SK-N-SH treated with all-trans-retinoic acid at 6 μM for 48 hours (cell line): ENCODE measurements around the gene LPIN2.

Experiments
- RARB ChIP-seq: fragments of 250-450 bp; sonication (Bioruptor Pico); IDR thresholded peaks from 2 replicates; pipeline ENCODE4 v1.8.0; 2021; ENCODE audit warnings: mild to moderate bottlenecking, moderate library complexity
- TOX ChIP-seq: fragments of 250-450 bp; sonication (Bioruptor Pico); IDR thresholded peaks from 2 replicates; pipeline ENCODE4 v1.8.0; 2021; ENCODE audit warnings: mild to moderate bottlenecking, moderate library complexity, borderline replicate concordance
- ZNF565 ChIP-seq: fragments of 450-650 bp; formaldehyde crosslinking; conservative IDR thresholded peaks from 2 replicates; pipeline ENCODE4 v1.5.0; 2020; ENCODE audit warnings: low read depth, mild to moderate bottlenecking, moderate library complexity

GRCh38 chr18:3055186-3055728 is 42.3 kb upstream of the LPIN2 start:
- no peak for TF ChIP-seq RARB (CRISPR knock-in tag)
- TF ChIP-seq ZNF565 (CRISPR knock-in tag), result no peak
- no peak for TF ChIP-seq TOX (CRISPR knock-in tag)
